H9 (cell line): ENCODE measurements around the gene MXD4. TPM values are rescaled to one million over a fixed set of nuclear protein-coding genes. Genes with fewer than 3 reads are reported as not detected.

Experiments
- DNase-seq: peaks from one replicate; pipeline ENCODE4 v3.0.0-alpha.2; 2017
- H2AFZ ChIP-seq: one replicate; pipeline ENCODE4 v1.6.1; 2013; ENCODE audit warnings: mild to moderate bottlenecking, low read length, control low read depth, moderate library complexity
- H2AK5ac ChIP-seq: 2 replicates; pipeline ENCODE4 v1.6.1; 2013; ENCODE audit warnings: low read length, control low read depth, mixed read lengths; ENCODE audit not compliant: insufficient read length
- H2BK120ac ChIP-seq: one replicate; pipeline ENCODE4 v1.6.1; 2013; ENCODE audit warnings: low read depth, mild to moderate bottlenecking, low read length, control low read depth, inconsistent platforms; ENCODE audit not compliant: poor library complexity, severe bottlenecking
- H2BK12ac ChIP-seq: 2 replicates; pipeline ENCODE4 v1.6.1; 2013; ENCODE audit warnings: low read length, control low read depth, mixed read lengths, low read depth; ENCODE audit not compliant: insufficient read length
- H2BK15ac ChIP-seq: 2 replicates; pipeline ENCODE4 v1.6.1; 2013; ENCODE audit warnings: low read depth, low read length, control low read depth
- H2BK20ac ChIP-seq: one replicate; pipeline ENCODE4 v1.6.1; 2013; ENCODE audit warnings: low read depth, mild to moderate bottlenecking, low read length, control low read depth, inconsistent platforms; ENCODE audit not compliant: poor library complexity, severe bottlenecking
- H2BK5ac ChIP-seq: 2 replicates; pipeline ENCODE4 v1.6.1; 2013; ENCODE audit warnings: low read length, control low read depth, mixed read lengths; ENCODE audit not compliant: insufficient read length
- H3K14ac ChIP-seq: 2 replicates; pipeline ENCODE4 v1.6.1; 2013; ENCODE audit warnings: low read length, control low read depth; ENCODE audit not compliant: insufficient read depth
- H3K18ac ChIP-seq: 2 replicates; pipeline ENCODE4 v1.6.1; 2013; ENCODE audit warnings: low read depth, mild to moderate bottlenecking, mixed read lengths, low read length, control low read depth; ENCODE audit not compliant: insufficient read length
- H3K23ac ChIP-seq: 2 replicates; pipeline ENCODE4 v1.6.1; 2013; ENCODE audit warnings: low read length, control low read depth, mixed read lengths, low read depth; ENCODE audit not compliant: insufficient read length
- H3K23me2 ChIP-seq: 2 replicates; pipeline ENCODE4 v1.6.1; 2013; ENCODE audit warnings: low read depth, mild to moderate bottlenecking, mixed read lengths, low read length, control low read depth; ENCODE audit not compliant: insufficient read length, poor library complexity, severe bottlenecking
- H3K27ac ChIP-seq: 2 replicates; pipeline ENCODE4 v1.5.1; 2013; ENCODE audit warnings: low read length, control low read depth, mixed read lengths, low read depth; ENCODE audit not compliant: insufficient read length
- H3K27me3 ChIP-seq: 2 replicates; pipeline ENCODE4 v1.6.1; 2013; ENCODE audit warnings: low read length, control low read depth, inconsistent platforms; ENCODE audit not compliant: insufficient read depth
- H3K4ac ChIP-seq: 2 replicates; pipeline ENCODE4 v1.6.1; 2013; ENCODE audit warnings: low read depth, mild to moderate bottlenecking, control low read depth, inconsistent platforms, low read length, moderate library complexity
- H3K4me1 ChIP-seq: 2 replicates; pipeline ENCODE4 v1.6.1; 2013; ENCODE audit warnings: low read length, control low read depth, inconsistent platforms; ENCODE audit not compliant: insufficient read depth
- H3K4me2 ChIP-seq: 2 replicates; pipeline ENCODE4 v1.6.1; 2013; ENCODE audit warnings: low read length, control low read depth, mixed read lengths; ENCODE audit not compliant: insufficient read length, insufficient read depth
- H3K56ac ChIP-seq: 2 replicates; pipeline ENCODE4 v1.6.1; 2013; ENCODE audit warnings: low read depth, mild to moderate bottlenecking, mixed read lengths, low read length, control low read depth; ENCODE audit not compliant: insufficient read length
- H3K79me1 ChIP-seq: 2 replicates; pipeline ENCODE4 v1.6.1; 2013; ENCODE audit warnings: low read depth, mild to moderate bottlenecking, moderate library complexity, low read length, control low read depth, inconsistent platforms; ENCODE audit not compliant: insufficient read depth, poor library complexity, severe bottlenecking
- H3K79me2 ChIP-seq: 2 replicates; pipeline ENCODE4 v1.6.1; 2013; ENCODE audit warnings: low read length, control low read depth, inconsistent platforms; ENCODE audit not compliant: insufficient read depth
- H3K9ac ChIP-seq: 2 replicates; pipeline ENCODE4 v1.6.1; 2013; ENCODE audit warnings: low read length, control low read depth, mixed read lengths; ENCODE audit not compliant: insufficient read length; ENCODE audit errors: extremely low read depth
- H3K9me3 ChIP-seq: one replicate; pipeline ENCODE4 v1.6.1; 2013; ENCODE audit warnings: low read depth, low read length, inconsistent platforms; ENCODE audit not compliant: control insufficient read depth
- H3T11ph ChIP-seq: one replicate; pipeline ENCODE4 v1.6.1; 2013; ENCODE audit warnings: mild to moderate bottlenecking, low read length, control low read depth, inconsistent platforms
- H4K20me1 ChIP-seq: one replicate; pipeline ENCODE4 v1.6.1; 2013; ENCODE audit not compliant: control insufficient read depth, insufficient read length, insufficient read depth
- H4K5ac ChIP-seq: 2 replicates; pipeline ENCODE4 v1.6.1; 2013; ENCODE audit warnings: low read depth, mild to moderate bottlenecking, mixed read lengths, low read length, control low read depth; ENCODE audit not compliant: insufficient read length
- H4K8ac ChIP-seq: replicated peaks from 2 replicates; pipeline ENCODE4 v1.6.1; 2013; ENCODE audit warnings: low read length, control low read depth, mixed read lengths, low read depth; ENCODE audit not compliant: insufficient read length
- H4K91ac ChIP-seq: 2 replicates; pipeline ENCODE4 v1.6.1; 2013; ENCODE audit warnings: low read depth, mild to moderate bottlenecking, moderate library complexity, mixed read lengths, low read length, control low read depth; ENCODE audit not compliant: insufficient read length
- H3K27ac Mint-ChIP-seq, 3 experiments: 2 replicates in 2 of 3; 3 replicates in 1 of 3; pipeline ENCODE4 v1.8.0; 2020 to 2021; ENCODE audit warnings: mixed read lengths in 3 of 3, mild to moderate bottlenecking in 1 of 3, moderate library complexity in 1 of 3
- H3K27me3 Mint-ChIP-seq: 2 replicates; pipeline ENCODE4 v1.8.0; 2021; ENCODE audit warnings: low read depth, mild to moderate bottlenecking, moderate library complexity, mixed read lengths
- H3K36me3 Mint-ChIP-seq, 3 experiments: 2 replicates in 2 of 3; 3 replicates in 1 of 3; pipeline ENCODE4 v1.8.0; 2020 to 2021; ENCODE audit warnings: low read depth in 3 of 3, mixed read lengths in 3 of 3; ENCODE audit not compliant: insufficient read depth in 1 of 3
- H3K4me1 Mint-ChIP-seq, 2 experiments: 2 replicates each; pipeline ENCODE4 v1.8.0; 2020; ENCODE audit warnings: mixed read lengths in 2 of 2
- H3K4me3 Mint-ChIP-seq, 2 experiments: 2 replicates in 1 of 2; 3 replicates in 1 of 2; pipeline ENCODE4 v1.8.0; 2020 to 2021; ENCODE audit warnings: mild to moderate bottlenecking in 2 of 2, mixed read lengths in 2 of 2, moderate library complexity in 1 of 2
- H3K9me3 Mint-ChIP-seq, 2 experiments: 2 replicates in 1 of 2; 3 replicates in 1 of 2; pipeline ENCODE4 v1.8.0; 2020; ENCODE audit warnings: mild to moderate bottlenecking in 2 of 2, mixed read lengths in 2 of 2, moderate library complexity in 1 of 2
- CTCF ChIP-seq: fragments of 200-600 bp; sonication (generic); conservative IDR thresholded peaks from 3 replicates; pipeline ENCODE4 v1.8.0; 2021; ENCODE audit warnings: antibody characterized with exemption, mild to moderate bottlenecking
- WGBS: extraction: QIAGEN DNeasy Blood & Tissue Kit; methylation state at CpG from one replicate; pipeline ENCODE4 v1.1.7; 2013; ENCODE audit warnings: missing lambda C conversion rate, low lambda C conversion rate, mixed read lengths; ENCODE audit not compliant: insufficient read length; ENCODE audit errors: extremely low coverage; 5-methylcytosine and 5-hydroxymethylcytosine counted together
- total RNA-seq: library from RNA; stranded (reverse); gene quantifications from 2 replicates; pipeline ENCODE4 v1.2.1, GENCODE V29; 2021

The MXD4 gene
- total RNA-seq, 1 experiment from 2014 or later, result 24.1 TPM

DNA sequence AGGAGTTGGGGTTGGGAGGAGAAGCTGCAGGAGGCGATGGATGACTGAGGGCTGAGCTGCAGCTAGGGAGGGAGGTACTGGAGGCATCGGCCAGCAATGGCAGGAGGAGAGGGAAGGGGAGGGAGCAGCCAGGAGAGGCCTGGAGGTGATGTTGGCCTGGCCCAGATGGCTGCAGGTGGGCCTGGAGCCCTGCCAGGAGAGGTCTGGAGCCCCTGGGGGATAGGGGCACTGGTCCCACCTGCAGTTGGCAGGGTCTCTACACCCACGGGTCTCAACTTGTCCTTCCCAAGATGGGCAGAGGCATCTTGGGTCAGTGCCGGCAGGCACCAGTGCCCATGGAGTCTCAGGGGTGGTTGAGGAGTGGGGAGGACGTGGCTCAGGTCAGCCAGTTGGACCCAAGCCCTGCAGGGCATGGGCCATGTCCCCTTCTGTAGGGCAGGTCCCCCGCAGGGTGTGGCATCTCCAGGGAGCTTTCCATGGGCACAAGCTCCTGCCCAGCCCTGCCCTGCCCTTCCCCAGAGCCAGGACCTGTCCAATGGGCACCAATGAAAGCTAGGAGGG is 2.7 kb upstream of the MXD4 start:
- H4K5ac ChIP-seq, result no peak overlapping the region
- Mint-ChIP-seq H3K4me3 (no peak overlapping the region), H3K4me1 (peaks cover 14 to 23% of the 10 kb centered on the region in 2 experiments), H3K36me3 (no peaks in the 10 kb centered on the region), H3K27ac (no peak overlapping the region; a peak in 1 of 7 replicates), H3K9me3 (no peaks in the 10 kb centered on the region), H3K27me3 (no peaks in the 10 kb centered on the region)
- H3K4me1 ChIP-seq, result peaks cover 2% of the 10 kb centered on the region; the same call in 1 of the 2 replicates
- no peak overlapping the region for H3K56ac ChIP-seq
- no peaks in the 10 kb centered on the region for H3K27me3 ChIP-seq
- no peak overlapping the region for H4K8ac ChIP-seq
- no peak overlapping the region for H2BK120ac ChIP-seq
- H3K14ac ChIP-seq, result no peak overlapping the region
- H4K91ac ChIP-seq, result no peak overlapping the region
- no CpG with 5 or more reads among the region's 6 CpGs for WGBS
- TF ChIP-seq CTCF, result no peak
- no peaks in the 10 kb centered on the region for H4K20me1 ChIP-seq
- no peak overlapping the region for H3K18ac ChIP-seq
- DNase-seq, result no peak
- H3K23me2 ChIP-seq, result peaks cover 9% of the 10 kb centered on the region
- no peaks in the 10 kb centered on the region for H3K79me1 ChIP-seq
- H3K27ac ChIP-seq, result no peak overlapping the region
- no peaks in the 10 kb centered on the region for H3K79me2 ChIP-seq
- H2AK5ac ChIP-seq, result no peak overlapping the region
- H2BK20ac ChIP-seq, result no peak overlapping the region
- H2BK12ac ChIP-seq, result no peak overlapping the region
- no peak overlapping the region for H3T11ph ChIP-seq
- H2AFZ ChIP-seq, result no peak overlapping the region
- H3K4ac ChIP-seq, result no peak overlapping the region
- H3K4me2 ChIP-seq, result no peak overlapping the region
- H3K9ac ChIP-seq, result no peak overlapping the region
- no peaks in the 10 kb centered on the region for H3K9me3 ChIP-seq
- H3K23ac ChIP-seq, result no peak overlapping the region
- no peak overlapping the region for H2BK15ac ChIP-seq
- H2BK5ac ChIP-seq, result no peak overlapping the region
